Stimulated activated naive CD8-positive, alpha-beta T cell treated with anti-CD3 and anti-CD28 coated beads, Interleukin-15, Interleukin-2, amounts not matched to agents 100 U/mL and 50 U/mL, for 24 hours (primary cell): Measurements from ENCODE around the gene OR10G2.
"Not testable (repeated sequence)": the region's sequence is repeated elsewhere in the genome, so short reads cannot be mapped to it uniquely, and the experiment has no call there.

Experiments
- ATAC-seq: fragments of 150-1000 bp; cut with Tn5 transposase; one replicate; pipeline ENCODE4 v1.10.0; 2021
- DNase-seq: peaks from one replicate; pipeline ENCODE4 v3.0.0; 2021

Gene OR10G2, protein sequence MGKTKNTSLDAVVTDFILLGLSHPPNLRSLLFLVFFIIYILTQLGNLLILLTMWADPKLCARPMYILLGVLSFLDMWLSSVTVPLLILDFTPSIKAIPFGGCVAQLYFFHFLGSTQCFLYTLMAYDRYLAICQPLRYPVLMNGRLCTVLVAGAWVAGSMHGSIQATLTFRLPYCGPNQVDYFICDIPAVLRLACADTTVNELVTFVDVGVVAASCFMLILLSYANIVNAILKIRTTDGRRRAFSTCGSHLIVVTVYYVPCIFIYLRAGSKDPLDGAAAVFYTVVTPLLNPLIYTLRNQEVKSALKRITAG

DNA sequence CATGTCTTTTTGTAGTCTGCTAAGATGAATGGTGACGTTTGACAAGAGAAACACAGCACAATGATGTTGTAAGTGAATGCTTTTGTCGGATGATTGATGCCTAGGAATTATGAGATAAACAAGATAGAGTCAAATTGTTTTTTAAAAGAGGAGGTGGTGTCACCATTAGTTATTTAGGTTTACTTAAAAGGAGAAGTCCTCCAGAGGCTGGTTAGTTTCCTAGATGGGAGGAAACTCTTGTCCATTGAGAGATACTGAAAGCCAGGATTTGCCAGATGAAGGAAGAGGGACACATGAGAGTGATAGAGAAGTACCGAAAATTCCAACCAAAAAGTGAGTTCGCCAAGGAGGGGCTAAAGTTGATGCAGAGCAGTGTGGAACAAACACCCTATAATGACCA lies at the start of gene OR10G2:
Gene OR10G2, minus strand, starts transcription at position 101 of the 400 bp plus-strand sequence. Its CDS starts 98 bp downstream, at position 3.
- no peak for DNase-seq
- ATAC-seq, result no peak

DNA sequence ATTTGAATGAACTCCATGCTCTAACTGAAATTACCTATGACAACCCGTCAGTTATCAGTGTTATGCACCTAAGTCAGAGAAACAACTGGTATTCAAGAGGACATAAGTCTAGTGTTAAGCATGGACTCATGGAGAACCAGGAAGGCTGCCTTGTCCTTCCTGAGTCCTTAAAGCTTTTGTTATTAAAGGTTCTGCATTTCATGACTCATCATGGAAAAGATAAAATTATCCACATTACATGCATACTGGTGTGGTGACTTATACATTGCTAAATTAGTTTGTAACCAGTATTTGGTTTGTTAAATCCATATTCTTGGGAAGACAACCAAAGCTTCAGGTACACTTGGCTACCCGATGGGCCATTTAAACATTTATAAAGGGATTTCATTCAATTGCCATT lies 45.3 kb upstream of the OR10G2 start:
- ATAC-seq, result no peak
- DNase-seq, result no peak

DNA sequence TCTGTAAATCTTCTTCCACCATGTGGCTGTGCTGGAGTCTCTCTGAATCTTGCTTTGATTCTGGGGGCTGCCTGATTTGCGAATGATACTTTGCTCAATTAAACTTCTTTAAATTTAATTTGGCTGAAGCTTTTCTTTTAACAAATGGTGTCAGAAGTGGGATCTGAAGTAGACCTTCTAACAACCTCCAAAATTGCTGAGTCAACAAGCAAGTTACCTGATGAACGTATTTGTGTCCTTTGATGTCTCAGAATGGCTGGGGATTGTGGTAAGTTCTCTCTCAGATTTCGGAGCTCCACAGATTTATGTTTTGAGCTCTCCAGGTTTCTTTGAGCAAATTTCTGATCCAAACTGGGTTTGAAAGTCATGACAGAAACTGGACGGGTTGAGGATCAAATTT lies 40.8 kb upstream of the OR10G2 start:
- DNase-seq (no peak), ATAC-seq (no peak)

DNA sequence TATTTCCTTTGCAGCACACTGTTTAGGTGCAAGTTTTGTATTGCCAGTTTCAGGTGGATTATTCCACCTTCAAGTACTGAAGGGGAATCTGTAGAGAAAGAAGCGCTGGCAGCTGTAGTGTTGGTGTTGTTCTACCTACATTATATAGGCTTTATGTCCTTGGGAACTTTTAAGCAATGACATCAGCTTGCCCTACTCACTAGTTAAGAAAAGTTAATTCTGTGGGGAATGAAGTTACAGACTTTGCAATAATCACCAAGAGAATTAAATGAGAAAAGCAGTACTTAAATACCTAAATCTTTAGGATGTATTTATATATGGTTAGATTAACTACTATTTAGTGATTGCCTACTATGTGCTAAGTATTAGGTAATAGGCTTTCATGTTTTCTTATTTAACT lies 39.0 kb upstream of the OR10G2 start, which contains the start of gene OR4E1:
Gene OR4E1, minus strand, starts transcription at position 101 of the 400 bp plus-strand sequence. CDS start 2,883 bp downstream, outside the sequence.
- DNase-seq (no peak), ATAC-seq (no peak)

DNA sequence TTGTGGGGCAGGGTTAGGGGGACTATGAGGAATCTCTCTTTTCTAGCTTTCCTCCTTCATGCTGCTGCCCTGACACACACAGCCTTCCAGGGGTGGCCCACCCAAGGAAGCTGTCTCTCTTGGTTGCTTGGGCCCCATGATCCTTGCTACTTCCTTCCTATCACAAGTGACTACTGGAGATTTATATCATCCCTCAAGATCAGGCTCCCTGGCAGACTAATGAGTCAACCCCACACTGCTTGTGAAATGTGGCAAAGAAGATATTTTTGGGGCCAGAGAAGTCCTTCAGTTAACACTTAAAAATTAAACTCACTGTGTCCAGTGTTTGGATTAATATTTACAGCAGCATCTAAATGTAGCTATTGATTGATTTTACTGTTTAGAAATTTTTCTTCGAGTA lies 37.4 kb upstream of the OR10G2 start:
- DNase-seq (no peak), ATAC-seq (no peak)

DNA sequence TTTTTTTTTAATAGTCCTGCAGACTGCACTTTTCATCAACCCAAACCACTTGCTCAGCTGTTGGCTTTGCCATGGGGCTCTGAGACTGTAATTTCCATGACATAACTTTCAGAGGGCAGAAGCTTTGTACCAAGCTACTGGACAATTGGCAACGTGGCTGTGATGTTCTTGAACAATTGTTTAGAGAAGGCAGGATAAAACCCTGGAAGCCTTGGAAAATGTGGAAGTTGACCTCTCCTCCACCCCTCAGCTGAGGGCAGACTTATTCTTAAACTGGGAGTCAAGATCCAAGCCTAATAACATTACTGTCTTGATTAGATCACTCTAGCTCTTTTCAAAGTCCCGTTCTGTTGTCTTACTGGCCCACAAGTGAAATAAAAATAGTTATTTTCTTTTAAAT lies 36.6 kb upstream of the OR10G2 start:
- ATAC-seq, result no peak
- no peak for DNase-seq

DNA sequence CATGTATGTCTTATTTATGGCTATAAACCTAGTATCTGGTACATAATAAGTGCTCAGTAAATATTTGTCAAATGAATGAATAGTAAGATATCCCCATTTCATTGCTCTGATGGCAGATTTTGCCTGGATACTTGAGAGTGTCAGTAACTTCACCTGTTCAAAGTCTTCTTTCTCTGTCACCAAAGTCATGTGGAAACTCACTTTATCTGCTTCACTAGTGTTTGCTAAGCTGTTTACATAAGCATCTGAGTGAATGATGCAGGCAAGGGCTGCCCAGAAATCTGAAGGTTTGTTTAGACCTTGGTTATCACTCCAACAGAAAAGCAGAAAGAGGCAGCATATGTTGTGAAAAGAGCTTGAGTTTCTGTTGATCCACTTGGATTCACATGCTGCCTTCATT lies 34.5 kb upstream of the OR10G2 start:
- ATAC-seq (no peak), DNase-seq (no peak)

DNA sequence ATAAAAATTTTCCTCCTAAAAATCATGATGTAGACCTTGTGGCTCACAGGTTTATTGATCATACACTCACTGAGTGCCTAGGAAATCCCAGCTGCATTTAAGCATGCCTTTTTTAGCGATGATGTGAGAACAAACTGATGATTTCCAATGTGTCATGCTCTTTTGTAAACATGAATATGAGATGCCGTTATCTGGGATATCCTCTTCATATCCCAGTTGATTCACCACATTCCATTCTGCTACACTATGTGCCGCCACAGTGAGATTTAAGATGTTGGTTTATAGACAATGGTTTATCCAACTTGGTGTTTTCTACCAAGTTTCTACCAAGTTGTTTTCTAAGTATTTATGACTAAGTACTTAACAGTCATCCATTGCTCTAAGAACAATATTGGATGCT lies 33.6 kb upstream of the OR10G2 start:
- DNase-seq (no peak), ATAC-seq (no peak)

DNA sequence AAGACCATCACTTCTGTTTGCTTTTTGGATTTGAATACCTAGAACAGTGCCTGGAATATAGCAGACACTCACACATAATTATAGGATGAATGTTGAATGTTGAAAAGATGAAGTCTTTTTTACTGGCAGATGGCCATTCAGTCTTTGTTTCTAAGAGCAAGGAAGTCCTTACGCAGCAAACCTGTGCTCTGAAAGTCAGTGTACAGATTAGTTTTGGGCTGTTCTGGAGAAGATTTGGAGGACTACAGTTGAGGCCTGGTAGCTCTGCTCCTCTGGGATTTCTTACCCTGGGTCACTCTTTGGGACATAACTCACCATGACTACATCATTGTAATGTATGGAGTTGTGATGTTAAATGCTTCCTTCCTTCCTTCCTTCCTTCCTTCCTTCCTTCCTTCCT lies 22.2 kb upstream of the OR10G2 start:
- no peak for DNase-seq
- no peak for ATAC-seq

DNA sequence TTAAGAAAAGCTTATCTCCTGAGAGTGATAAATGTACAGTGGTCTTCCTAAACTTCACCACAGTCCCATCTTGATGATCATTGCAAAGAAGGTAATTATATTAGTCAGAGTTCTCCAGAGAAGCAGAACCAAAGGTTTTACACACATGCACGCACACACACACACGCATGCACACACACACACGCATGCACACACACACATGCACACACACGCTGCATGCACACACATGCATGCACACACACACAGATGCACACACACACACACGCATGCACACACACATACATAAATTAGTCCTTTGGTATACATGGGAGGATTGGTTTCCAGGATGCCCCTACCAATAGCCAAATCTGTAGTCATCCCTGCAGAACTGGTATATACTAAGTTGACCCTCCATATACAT lies 19.5 kb upstream of the OR10G2 start:
- DNase-seq (no peak), ATAC-seq (no peak)

DNA sequence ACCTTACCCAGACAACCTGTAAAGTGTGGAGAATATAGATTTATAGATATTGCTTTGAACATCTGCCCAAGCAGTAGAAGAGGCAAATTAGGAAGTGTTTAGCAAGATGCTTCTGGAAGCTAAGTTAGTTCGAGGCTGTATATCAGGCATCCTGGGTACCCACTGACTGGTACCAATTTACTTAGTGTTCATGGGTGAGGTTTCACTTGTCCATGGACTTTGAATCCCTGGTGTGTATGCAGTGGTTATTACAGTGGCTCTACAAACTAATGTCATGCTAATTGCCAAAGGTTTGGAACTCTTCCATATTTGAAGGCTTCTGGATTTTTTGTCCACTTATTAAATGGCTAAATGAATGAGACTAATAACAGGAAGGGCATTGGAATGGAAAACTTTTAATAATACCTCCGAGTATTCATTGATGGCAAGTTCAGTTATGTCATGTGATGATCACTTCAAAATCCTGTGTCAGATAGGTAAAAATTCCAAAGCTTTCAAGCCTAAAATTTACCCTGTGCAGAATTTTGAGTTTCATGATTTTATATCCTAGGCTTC lies 18.7 kb upstream of the OR10G2 start, which contains the start of gene OR4E2:
Gene OR4E2, plus strand, starts transcription at position 505 of the 555 bp plus-strand sequence. CDS start 11,248 bp downstream, outside the sequence.
- DNase-seq (no peak), ATAC-seq (no peak)

DNA sequence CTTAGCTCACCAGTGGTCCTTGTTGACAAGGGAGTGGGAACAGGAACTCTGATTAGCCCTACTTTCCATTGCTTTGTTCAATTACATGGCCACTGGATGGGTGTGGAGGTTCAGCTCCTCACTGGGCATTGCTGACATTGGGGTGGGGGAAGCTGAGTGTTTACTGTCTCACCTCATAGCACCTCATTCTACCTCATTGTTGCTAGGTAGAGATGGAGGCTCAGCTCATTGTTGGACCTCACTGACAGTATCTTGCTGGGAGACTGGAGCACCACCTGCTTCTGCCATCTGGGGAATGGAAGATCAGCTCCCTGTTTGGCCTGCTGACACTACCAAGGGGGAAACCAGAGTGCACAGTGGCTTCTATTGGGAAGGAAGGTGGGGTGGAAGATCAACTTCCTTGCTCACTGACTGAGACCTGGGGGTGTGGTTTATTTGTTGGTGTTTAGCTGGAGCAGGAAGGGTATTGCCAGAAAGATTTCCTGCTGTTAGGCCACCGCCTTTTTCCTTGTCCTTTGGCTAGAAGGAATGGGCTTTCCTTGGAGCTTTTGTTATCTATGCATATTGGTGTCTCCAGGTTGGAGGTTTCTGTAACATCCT lies 17.6 kb upstream of the OR10G2 start:
- no peak for ATAC-seq

DNA sequence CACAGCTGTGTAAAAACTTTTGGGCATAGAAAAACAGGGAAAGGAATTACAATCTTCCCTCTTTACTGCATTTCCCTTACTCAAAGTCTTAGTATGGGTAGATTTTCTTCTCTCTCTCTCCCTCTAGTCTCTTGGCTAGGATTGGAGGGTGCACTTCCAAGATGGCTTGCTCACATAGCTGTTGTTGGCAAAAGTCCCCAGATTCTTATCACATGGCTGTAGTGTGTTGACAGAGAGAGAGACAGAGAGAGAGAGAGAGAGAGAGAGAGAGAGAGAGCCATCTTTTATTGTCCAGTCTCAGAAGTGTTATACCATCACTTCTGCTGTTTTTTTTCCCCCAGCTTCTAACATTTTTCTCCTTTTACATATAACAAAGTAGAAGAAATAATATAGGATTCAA lies 12.6 kb upstream of the OR10G2 start:
- DNase-seq, result no peak
- ATAC-seq, result no peak

More for the DNA sequence above, 17.6 kb upstream of the OR10G2 start:
- no peak for DNase-seq

DNA sequence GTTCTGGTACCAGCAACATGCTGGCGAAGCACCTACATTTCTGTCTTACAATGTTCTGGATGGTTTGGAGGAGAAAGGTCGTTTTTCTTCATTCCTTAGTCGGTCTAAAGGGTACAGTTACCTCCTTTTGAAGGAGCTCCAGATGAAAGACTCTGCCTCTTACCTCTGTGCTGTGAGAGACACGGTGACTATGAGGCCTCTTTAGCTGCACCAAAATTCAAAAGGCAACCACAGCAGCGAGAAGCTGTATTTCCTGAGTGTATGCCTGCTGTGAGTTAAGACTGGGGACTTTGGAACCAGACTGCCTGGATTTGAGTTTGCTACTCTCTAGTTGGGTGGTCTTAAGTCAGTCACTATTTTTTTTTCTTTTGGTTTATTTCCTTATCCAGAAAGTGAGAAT lies 8.7 kb upstream of the OR10G2 start:
- DNase-seq (no peak), ATAC-seq (no peak)

DNA sequence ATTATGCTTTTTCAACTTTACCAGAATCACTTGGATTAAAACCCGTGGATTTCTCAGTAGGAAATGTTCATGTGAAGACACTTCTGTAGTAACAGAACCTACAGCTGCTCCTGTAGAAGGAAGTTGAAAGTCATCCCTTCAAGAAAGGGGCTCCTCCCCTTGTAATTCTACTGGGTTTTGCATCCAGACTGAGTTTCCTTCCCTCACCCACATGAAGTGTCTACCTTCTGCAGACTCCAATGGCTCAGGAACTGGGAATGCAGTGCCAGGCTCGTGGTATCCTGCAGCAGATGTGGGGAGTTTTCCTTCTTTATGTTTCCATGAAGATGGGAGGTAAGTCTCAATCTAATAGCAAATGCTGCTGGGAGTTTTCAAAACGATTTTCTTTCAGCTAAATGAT lies 7.9 kb upstream of the OR10G2 start:
- ATAC-seq, result no peak
- no peak for DNase-seq

DNA sequence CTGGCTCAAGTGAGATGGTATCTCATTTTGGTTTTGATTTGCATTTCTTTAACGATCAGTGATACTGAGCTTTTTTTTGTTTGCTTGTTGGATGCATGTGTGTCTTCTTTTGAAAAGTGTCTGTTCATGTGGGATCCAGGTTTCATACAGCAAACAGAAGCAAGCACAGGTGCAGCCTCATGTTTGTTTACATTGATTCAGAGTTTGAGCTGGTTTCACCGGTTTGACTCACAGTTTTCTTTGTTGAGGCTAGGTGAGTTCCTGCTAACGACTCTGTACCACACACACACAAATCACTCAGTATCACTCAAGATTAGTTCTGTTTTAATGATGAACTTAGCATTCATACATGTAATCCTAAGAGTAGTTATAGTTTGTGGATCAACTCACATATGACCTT lies 3.7 kb downstream of the OR10G2 start:
- no peak for ATAC-seq
- no peak for DNase-seq

DNA sequence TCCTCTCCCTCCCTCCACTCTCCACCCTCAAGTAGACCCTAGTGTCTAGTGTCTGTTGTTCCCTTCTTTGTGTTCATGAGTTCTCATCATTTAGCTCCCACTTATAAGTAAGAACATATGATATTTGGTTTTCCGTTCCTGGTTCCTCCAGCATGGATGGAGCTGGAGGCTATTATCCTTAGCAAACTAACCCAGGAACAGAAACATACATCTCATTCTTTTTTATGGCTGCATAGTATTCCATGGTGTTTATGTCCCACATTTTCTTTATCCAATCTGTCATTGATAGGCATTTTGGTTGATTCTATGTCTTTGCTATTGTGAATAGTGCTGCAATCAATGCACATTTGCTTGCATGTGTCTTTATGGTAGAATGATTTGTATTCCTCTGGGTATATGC lies 4.2 kb downstream of the OR10G2 start:
- not testable (repeated sequence) for DNase-seq, ATAC-seq

DNA sequence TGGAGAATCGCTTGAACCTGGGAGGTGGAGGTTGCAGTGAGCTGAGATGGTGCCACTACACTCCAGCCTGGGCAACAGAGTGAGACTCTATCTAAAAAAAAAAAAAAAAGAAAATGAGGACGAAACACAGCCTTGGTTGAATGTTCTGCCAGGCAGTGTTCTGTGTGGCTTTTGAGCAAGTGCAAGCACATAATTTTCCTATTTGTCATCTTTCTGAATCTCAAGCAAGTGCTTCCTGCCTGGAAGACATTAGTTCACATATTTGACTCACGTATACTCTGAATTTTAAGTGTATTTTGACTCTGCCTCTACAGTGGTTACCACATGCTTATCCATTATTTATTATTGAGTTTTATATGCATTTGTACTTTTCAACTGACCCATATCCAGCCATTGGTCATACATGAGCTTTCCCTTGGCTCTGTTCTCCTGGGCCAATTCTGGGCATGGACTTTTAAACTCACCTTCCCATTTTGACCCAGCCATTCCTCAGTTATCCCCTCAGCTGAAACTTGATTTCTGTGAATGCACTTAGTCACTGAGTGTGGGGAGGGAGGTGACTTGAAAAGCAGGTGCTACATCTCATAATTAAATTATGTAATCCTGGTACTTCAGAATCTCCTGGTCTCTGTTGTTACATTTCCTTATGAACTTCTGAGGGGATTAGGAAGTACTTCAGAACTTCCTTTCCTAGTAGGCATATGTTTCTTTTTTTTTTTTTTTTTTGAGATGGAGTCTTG lies 8.1 kb downstream of the OR10G2 start:
- ATAC-seq (no peak), DNase-seq (no peak)

DNA sequence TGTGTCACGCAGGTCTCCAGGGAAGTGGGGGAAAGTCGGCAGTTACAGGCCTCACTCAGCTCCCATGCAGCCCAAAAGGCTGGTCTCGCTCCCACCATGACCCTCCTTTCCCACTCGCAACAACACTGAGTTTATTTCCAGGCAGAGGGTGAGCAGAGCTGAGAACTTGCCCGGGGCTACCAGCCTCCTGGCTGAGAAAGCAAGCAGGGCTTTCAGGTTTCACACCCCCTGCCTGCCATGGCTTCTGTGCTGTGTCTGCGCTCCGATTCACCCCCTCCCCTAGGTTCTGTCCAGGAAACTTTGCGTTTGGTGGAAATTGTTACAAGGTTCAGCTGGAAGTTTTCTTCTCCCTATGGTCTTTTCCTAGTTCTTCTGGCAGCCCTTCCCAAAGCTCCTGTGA lies 17.1 kb downstream of the OR10G2 start:
- DNase-seq (no peak), ATAC-seq (no peak)

DNA sequence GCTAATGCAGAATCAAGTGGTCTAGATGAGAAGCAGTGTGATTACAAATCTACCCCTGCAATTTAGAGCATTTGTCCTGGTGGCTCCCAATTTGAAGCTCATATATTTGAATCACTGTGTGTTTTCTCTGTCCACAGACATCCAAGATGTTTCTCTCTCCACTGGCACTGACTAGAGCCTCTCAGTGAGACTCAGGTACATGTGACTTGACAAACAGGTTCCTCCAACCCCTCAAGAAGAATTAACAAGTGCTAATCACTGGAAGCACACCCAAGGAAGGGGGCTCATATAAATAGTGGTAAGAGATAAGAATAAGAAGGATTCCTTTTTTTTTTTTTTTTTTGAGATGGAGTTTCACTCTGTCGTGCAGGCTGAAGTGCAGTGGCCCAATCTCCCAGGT lies 20.5 kb downstream of the OR10G2 start:
- ATAC-seq (no peak), DNase-seq (no peak)

DNA sequence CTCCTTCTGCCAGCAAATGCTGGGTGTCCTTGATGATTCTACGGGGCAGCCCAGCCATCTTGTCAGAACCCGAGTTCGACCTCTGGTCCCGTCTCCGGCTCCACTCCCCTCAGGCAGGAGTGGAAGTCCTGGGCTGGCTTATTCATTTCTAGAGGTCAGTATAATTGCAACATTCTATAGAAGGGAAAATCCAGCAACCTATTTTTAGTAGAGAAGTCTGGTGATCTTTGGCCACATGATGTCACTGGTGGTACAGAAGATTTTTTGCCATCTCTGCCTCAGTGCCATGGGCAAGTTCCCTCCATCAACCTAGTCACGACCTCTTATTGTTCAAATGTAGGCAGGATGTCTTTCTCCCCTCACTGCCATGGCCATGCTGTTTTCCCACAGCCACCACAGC lies 22.4 kb downstream of the OR10G2 start:
- DNase-seq (no peak), ATAC-seq (no peak)

DNA sequence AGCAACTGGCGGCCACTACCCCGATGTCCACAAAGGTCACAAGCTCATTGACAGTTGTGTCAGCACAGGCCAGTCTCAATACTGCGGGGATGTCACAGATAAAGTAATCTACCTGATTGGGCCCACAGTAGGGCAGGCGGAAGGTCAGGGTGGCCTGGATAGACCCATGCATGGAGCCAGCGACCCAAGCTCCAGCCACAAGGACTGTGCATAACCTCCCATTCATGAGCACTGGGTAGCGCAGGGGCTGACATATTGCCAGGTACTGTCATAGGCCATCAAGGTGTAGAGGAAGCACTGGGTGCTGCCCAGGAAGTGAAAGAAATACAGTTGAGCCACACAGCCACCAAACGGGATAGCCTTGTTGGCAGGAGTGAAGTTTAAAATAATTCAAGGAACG lies 32.6 kb downstream of the OR10G2 start:
- DNase-seq, ATAC-seq: not testable (repeated sequence)

DNA sequence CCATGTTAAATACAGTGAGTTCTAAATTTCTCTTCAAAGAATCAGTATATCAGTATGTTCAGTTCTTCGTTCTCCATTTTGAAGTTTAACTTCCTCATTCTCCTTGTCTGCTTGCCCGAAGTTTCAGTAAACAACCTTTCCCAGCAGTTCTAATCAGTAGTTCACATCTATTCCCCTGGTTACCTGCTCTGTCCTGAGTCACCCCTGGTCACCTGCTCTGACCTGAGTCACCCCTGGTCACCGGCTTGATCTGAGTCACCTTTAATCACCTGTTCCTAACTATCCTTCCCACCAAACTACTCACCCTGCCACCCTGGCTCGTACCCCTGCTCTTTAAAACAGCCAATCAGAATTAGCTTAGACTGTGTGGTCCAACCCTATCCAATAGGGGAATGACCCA lies 45.4 kb downstream of the OR10G2 start:
- no peak for DNase-seq
- no peak for ATAC-seq
